Measurements from ENCODE around the gene TMEM30A.

Gene TMEM30A

DNA sequence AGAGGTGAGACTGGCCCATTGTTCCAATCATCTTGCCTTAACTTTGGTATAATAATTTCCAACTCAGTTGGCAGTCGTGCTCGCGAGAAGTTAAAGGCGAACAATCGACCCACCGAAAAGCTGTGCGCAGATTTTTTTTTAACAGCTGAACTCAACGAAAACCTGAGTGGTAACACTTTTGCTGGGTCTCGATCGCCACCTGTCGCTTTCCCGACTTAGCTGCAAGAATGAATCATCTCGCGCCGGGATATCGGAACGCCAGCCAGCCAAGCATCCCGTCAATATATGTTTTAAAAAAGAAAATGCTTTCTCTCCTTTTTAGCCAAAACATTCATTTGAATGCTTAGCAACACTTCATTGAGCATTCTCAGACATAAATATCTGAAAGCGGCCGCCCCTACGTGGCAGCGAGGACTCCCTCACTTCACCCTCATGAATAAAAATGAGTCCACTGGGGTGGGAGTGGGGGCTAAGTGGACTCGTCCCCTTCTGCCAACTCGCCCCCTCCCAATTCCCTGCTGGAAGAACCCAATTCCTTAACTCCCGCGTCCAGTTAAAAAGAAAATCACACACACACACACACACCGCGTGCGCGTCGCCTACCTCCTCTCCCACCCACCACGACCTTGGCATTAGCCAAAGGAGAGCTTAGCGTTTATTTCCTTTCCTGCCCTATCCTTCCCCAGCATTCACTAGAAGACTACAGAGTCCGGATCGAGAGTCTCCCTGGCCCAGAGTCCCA, 80.2 kb downstream of the TMEM30A start:
- intact Hi-C loops (cut with DNase I), result loop anchor here (1.0 kb wide), 1 partner anchor 1113 kb away; no protein-coding TSS in a partner anchor
- DNase-seq, result peak; percentile 43 to 94 (median 73)

- intact Hi-C loops (cut with DNase I), result loop anchor here (1.0 kb wide), 1 partner anchor 1112 kb away; no protein-coding TSS in a partner anchor
- DNase-seq, result no peak
Observed at GRCh38 chr6:75203721-75204120, 80.9 kb downstream of the TMEM30A start.

Data from posterior cingulate gyrus (tissue), 11 donors.